ENCODE results near the gene RERE.

The RERE gene

GRCh38 chr1:8351693-8352470 is 465.6 kb downstream of the RERE start (continued):
- no peak for TF ChIP-seq HOXC10 (CRISPR knock-in tag; IDR thresholded peaks at IDR 0.05)
- TF ChIP-seq ZNF48 (tag by site-specific recombination; IDR thresholded peaks at IDR 0.05), result no peak

- Histone ChIP-seq H3K27ac (ENCODE audit: extremely low read depth, low read depth, low read length) (no peak overlapping the region), H3K36me3 (ENCODE audit: control insufficient read depth in 2 of 2, insufficient read depth in 1 of 2, low read length in 2 of 2) (peaks cover 0 to 38% of the 10 kb centered on the region in 2 experiments; a peak in 2 of 3 replicates), H3K4me3 (ENCODE audit: low read depth, low read length) (no peak overlapping the region), H3K4me1 (ENCODE audit: control insufficient read depth, insufficient read depth, low read length) (no peaks in the 10 kb centered on the region), H3K9me3 (ENCODE audit: control insufficient read depth, insufficient read depth, low read depth, low read length) (no peaks in the 10 kb centered on the region)
- TF ChIP-seq ZNF830 (tag by site-specific recombination; IDR thresholded peaks at IDR 0.05; ENCODE audit: low read depth), result no peak
- no peak for TF ChIP-seq ZNF138 (tag by site-specific recombination; IDR thresholded peaks at IDR 0.05; ENCODE audit: borderline replicate concordance)
- no peak for TF ChIP-seq FEZF1 (tag by site-specific recombination; IDR thresholded peaks at IDR 0.05)
- TF ChIP-seq, protein P1, sequence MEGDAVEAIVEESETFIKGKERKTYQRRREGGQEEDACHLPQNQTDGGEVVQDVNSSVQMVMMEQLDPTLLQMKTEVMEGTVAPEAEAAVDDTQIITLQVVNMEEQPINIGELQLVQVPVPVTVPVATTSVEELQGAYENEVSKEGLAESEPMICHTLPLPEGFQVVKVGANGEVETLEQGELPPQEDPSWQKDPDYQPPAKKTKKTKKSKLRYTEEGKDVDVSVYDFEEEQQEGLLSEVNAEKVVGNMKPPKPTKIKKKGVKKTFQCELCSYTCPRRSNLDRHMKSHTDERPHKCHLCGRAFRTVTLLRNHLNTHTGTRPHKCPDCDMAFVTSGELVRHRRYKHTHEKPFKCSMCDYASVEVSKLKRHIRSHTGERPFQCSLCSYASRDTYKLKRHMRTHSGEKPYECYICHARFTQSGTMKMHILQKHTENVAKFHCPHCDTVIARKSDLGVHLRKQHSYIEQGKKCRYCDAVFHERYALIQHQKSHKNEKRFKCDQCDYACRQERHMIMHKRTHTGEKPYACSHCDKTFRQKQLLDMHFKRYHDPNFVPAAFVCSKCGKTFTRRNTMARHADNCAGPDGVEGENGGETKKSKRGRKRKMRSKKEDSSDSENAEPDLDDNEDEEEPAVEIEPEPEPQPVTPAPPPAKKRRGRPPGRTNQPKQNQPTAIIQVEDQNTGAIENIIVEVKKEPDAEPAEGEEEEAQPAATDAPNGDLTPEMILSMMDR (tag by site-specific recombination; IDR thresholded peaks at IDR 0.05), result no peak
- TF ChIP-seq, protein P2, sequence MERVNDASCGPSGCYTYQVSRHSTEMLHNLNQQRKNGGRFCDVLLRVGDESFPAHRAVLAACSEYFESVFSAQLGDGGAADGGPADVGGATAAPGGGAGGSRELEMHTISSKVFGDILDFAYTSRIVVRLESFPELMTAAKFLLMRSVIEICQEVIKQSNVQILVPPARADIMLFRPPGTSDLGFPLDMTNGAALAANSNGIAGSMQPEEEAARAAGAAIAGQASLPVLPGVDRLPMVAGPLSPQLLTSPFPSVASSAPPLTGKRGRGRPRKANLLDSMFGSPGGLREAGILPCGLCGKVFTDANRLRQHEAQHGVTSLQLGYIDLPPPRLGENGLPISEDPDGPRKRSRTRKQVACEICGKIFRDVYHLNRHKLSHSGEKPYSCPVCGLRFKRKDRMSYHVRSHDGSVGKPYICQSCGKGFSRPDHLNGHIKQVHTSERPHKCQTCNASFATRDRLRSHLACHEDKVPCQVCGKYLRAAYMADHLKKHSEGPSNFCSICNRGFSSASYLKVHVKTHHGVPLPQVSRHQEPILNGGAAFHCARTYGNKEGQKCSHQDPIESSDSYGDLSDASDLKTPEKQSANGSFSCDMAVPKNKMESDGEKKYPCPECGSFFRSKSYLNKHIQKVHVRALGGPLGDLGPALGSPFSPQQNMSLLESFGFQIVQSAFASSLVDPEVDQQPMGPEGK (tag by site-specific recombination; IDR thresholded peaks at IDR 0.05), result no peak
- TF ChIP-seq YY1 (tag by site-specific recombination; IDR thresholded peaks at IDR 0.05), result no peak
- no peak for TF ChIP-seq ZEB2 (tag by site-specific recombination; IDR thresholded peaks at IDR 0.05)
- TF ChIP-seq MEIS1 (CRISPR knock-in tag; IDR thresholded peaks at IDR 0.05; ENCODE audit: borderline replicate concordance), result no peak
- no peak for TF ChIP-seq ZNF514 (tag by site-specific recombination; IDR thresholded peaks at IDR 0.05)
- TF ChIP-seq BCL11B (tag by site-specific recombination; IDR thresholded peaks at IDR 0.05; ENCODE audit: low read depth), result no peak
- no peak for TF ChIP-seq KLF8 (tag by site-specific recombination; IDR thresholded peaks at IDR 0.05)
- TF ChIP-seq, protein P3, sequence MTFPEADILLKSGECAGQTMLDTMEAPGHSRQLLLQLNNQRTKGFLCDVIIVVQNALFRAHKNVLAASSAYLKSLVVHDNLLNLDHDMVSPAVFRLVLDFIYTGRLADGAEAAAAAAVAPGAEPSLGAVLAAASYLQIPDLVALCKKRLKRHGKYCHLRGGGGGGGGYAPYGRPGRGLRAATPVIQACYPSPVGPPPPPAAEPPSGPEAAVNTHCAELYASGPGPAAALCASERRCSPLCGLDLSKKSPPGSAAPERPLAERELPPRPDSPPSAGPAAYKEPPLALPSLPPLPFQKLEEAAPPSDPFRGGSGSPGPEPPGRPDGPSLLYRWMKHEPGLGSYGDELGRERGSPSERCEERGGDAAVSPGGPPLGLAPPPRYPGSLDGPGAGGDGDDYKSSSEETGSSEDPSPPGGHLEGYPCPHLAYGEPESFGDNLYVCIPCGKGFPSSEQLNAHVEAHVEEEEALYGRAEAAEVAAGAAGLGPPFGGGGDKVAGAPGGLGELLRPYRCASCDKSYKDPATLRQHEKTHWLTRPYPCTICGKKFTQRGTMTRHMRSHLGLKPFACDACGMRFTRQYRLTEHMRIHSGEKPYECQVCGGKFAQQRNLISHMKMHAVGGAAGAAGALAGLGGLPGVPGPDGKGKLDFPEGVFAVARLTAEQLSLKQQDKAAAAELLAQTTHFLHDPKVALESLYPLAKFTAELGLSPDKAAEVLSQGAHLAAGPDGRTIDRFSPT (tag by site-specific recombination; IDR thresholded peaks at IDR 0.05), result no peak
- ChIA-PET CTCF (interaction anchor here (0.6 to 6.7 kb wide), 11 partner anchors 12 to 684 kb away, joined by 3 to 49 read pairs (median 8); no protein-coding TSS in a partner anchor), POLR2A (interaction anchor here (0.6 to 0.8 kb wide), 2 partner anchors 9 to 376 kb away, joined by 3 to 6 read pairs; no protein-coding TSS in a partner anchor)
Measured at GRCh38 chr1:8350914-8351684, 466.3 kb downstream of the RERE start.

- Histone ChIP-seq H3K36me3 (ENCODE audit: control insufficient read depth in 2 of 2, insufficient read depth in 1 of 2, low read length in 2 of 2) (peaks cover 0 to 26% of the 10 kb centered on the region in 2 experiments; a peak in 2 of 3 replicates), H3K27ac (ENCODE audit: extremely low read depth, low read depth, low read length) (no peak overlapping the region), H3K9me3 (ENCODE audit: control insufficient read depth, insufficient read depth, low read depth, low read length) (no peaks in the 10 kb centered on the region), H3K4me3 (ENCODE audit: low read depth, low read length) (no peak overlapping the region), H3K4me1 (ENCODE audit: control insufficient read depth, insufficient read depth, low read length) (no peaks in the 10 kb centered on the region)
- TF ChIP-seq ZNF837 (tag by site-specific recombination; IDR thresholded peaks at IDR 0.05), result no peak
- TF ChIP-seq ZNF138 (tag by site-specific recombination; IDR thresholded peaks at IDR 0.05; ENCODE audit: borderline replicate concordance), result no peak
- peak; percentile 79 for TF ChIP-seq GLIS1 (tag by site-specific recombination; IDR thresholded peaks at IDR 0.05)
- TF ChIP-seq GLIS2 (tag by site-specific recombination; IDR thresholded peaks at IDR 0.05), result peak; percentile 25; the same call in 1 of the 2 replicates
- peak; percentile 71; the same call in 1 of the 2 replicates for TF ChIP-seq ZNF10 (tag by site-specific recombination; IDR thresholded peaks at IDR 0.05)
- TF ChIP-seq, protein P4, sequence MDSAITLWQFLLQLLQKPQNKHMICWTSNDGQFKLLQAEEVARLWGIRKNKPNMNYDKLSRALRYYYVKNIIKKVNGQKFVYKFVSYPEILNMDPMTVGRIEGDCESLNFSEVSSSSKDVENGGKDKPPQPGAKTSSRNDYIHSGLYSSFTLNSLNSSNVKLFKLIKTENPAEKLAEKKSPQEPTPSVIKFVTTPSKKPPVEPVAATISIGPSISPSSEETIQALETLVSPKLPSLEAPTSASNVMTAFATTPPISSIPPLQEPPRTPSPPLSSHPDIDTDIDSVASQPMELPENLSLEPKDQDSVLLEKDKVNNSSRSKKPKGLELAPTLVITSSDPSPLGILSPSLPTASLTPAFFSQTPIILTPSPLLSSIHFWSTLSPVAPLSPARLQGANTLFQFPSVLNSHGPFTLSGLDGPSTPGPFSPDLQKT (IDR thresholded peaks at IDR 0.05; ENCODE audit: borderline replicate concordance, low read depth, low read length), result no peak
- CTCF ChIA-PET, result interaction anchor here (0.7 to 6.7 kb wide), 13 partner anchors 16 to 683 kb away, joined by 3 to 49 read pairs (median 5); no protein-coding TSS in a partner anchor
- POLR2A ChIA-PET, result no interaction called here
Measured at GRCh38 chr1:8349961-8350360, 467.5 kb downstream of the RERE start.

Data from HEK293 (cell line).